Suprapubic skin (tissue), 4 donors: Measurements from ENCODE around the gene YWHAQ. TPM values are rescaled to one million over a fixed set of nuclear protein-coding genes. Genes with fewer than 3 reads are reported as not detected.
"Not testable (repeated sequence)": the region's sequence is repeated elsewhere in the genome, so short reads cannot be mapped to it uniquely, and the experiment has no call there.

Experiments
- DNase-seq, 2 donors: peaks; one replicate each; pipeline ENCODE4 v3.0.0-alpha.2; 2019; ENCODE audit warnings: low spot score in 2 of 2
- H3K27ac ChIP-seq: fragments of 200-600 bp; sonication (generic); one replicate; pipeline ENCODE4 v1.5.1; 2019
- H3K27me3 ChIP-seq: fragments of 200-600 bp; sonication (generic); one replicate; pipeline ENCODE4 v1.5.1; 2019
- H3K36me3 ChIP-seq: fragments of 200-600 bp; sonication (generic); one replicate; pipeline ENCODE4 v1.5.1; 2019
- H3K4me1 ChIP-seq: fragments of 200-600 bp; sonication (generic); one replicate; pipeline ENCODE4 v1.5.1; 2019
- H3K4me3 ChIP-seq: fragments of 200-600 bp; sonication (generic); one replicate; pipeline ENCODE4 v1.5.1; 2019; ENCODE audit warnings: mild to moderate bottlenecking
- H3K9me3 ChIP-seq: fragments of 200-600 bp; sonication (generic); one replicate; pipeline ENCODE4 v1.5.1; 2019
- CTCF ChIP-seq, 2 donors: fragments of 200-600 bp in 1 of 2; fragments of 450-650 bp in 1 of 2; sonication (generic) in 1 of 2; IDR thresholded peaks; one replicate each; pipeline ENCODE4 v1.5.1; 2016 to 2019; ENCODE audit warnings: antibody characterized with exemption in 2 of 2, mild to moderate bottlenecking in 1 of 2, moderate library complexity in 1 of 2
- EP300 ChIP-seq: sonication (generic); formaldehyde crosslinking; IDR thresholded peaks from one replicate; pipeline ENCODE4 v1.6.1; 2017; ENCODE audit warnings: antibody characterized with exemption
- POLR2A ChIP-seq, 2 donors: fragments of 450-650 bp; IDR thresholded peaks; one replicate each; pipeline ENCODE4 v1.6.1; 2017; ENCODE audit warnings: antibody characterized with exemption in 2 of 2, mild to moderate bottlenecking in 2 of 2, moderate library complexity in 2 of 2
- POLR2AphosphoS5 ChIP-seq, 3 donors: sonication (generic); formaldehyde crosslinking; IDR thresholded peaks; one replicate each; pipeline ENCODE4 v1.6.1; 2017; ENCODE audit warnings: antibody characterized with exemption in 3 of 3
- WGBS: methylation state at CpG from one replicate; pipeline ENCODE4 v1.1.5; 2018; 5-methylcytosine and 5-hydroxymethylcytosine counted together
- total RNA-seq, 4 donors: library from RNA; depleted of rRNA; stranded (reverse); fragments of >200 nt; gene quantifications; one replicate each; pipeline ENCODE4 v1.1.0, GENCODE V29; 2016

YWHAQ gene
- total RNA-seq, 4 donors from 2014 or later, result 84.6 to 172 (median 165) TPM

- H3K4me1 ChIP-seq, result peaks cover 72% of the 10 kb centered on the region
- 89% methylated on average over 9 of the region's 9 CpGs for WGBS
- H3K9me3 ChIP-seq, result no peaks in the 10 kb centered on the region
- H3K4me3 ChIP-seq, result no peak overlapping the region
- no peaks in the 10 kb centered on the region for H3K27me3 ChIP-seq
- TF ChIP-seq POLR2AphosphoS5 (IDR thresholded peaks at IDR 0.05) (no peak), CTCF (IDR thresholded peaks at IDR 0.05) (no peak), EP300 (no peak), POLR2A (IDR thresholded peaks at IDR 0.05) (no peak)
- no peak overlapping the region for H3K27ac ChIP-seq
- no peak for DNase-seq
- H3K36me3 ChIP-seq, result no peaks in the 10 kb centered on the region
Observed at GRCh38 chr2:9623151-9623550, 7.6 kb downstream of the YWHAQ start.

GRCh38 chr2:9621655-9622054, 9.1 kb downstream of the YWHAQ start:
- H3K4me1 ChIP-seq, result peaks cover 61% of the 10 kb centered on the region
- 78% methylated on average over 6 of the region's 6 CpGs for WGBS
- H3K27ac ChIP-seq, result not testable (repeated sequence)

GRCh38 chr2:9618410-9618809, 12.4 kb downstream of the YWHAQ start:
- WGBS, result 81% methylated on average over 4 of the region's 4 CpGs
- H3K27me3 ChIP-seq, result no peaks in the 10 kb centered on the region

More at GRCh38 chr2:9621655-9622054, 9.1 kb downstream of the YWHAQ start:
- DNase-seq, H3K36me3 ChIP-seq, H3K9me3 ChIP-seq, H3K4me3 ChIP-seq, H3K27me3 ChIP-seq: not testable (repeated sequence)

GRCh38 chr2:9617749-9618148, 13.0 kb downstream of the YWHAQ start:
- Histone ChIP-seq H3K27me3 (no peaks in the 10 kb centered on the region), H3K36me3 (no peaks in the 10 kb centered on the region), H3K9me3 (no peaks in the 10 kb centered on the region), H3K4me3 (no peak overlapping the region), H3K4me1 (peaks cover 63% of the 10 kb centered on the region), H3K27ac (no peak overlapping the region)
- TF ChIP-seq EP300 (no peak), POLR2A (IDR thresholded peaks at IDR 0.05) (no peak), POLR2AphosphoS5 (IDR thresholded peaks at IDR 0.05) (no peak), CTCF (IDR thresholded peaks at IDR 0.05) (no peak)
- WGBS, result 42% methylated on average over 1 of the region's 1 CpG
- DNase-seq, result no peak

More at GRCh38 chr2:9618410-9618809, 12.4 kb downstream of the YWHAQ start:
- Histone ChIP-seq H3K9me3 (no peaks in the 10 kb centered on the region), H3K4me3 (no peak overlapping the region), H3K36me3 (no peaks in the 10 kb centered on the region), H3K27ac (no peak overlapping the region), H3K4me1 (peaks cover 62% of the 10 kb centered on the region)
- no peak for DNase-seq
- TF ChIP-seq POLR2AphosphoS5 (IDR thresholded peaks at IDR 0.05) (no peak), POLR2A (IDR thresholded peaks at IDR 0.05) (no peak), EP300 (no peak), CTCF (IDR thresholded peaks at IDR 0.05) (no peak)

GRCh38 chr2:9617296-9617695, 13.5 kb downstream of the YWHAQ start:
- TF ChIP-seq POLR2AphosphoS5 (IDR thresholded peaks at IDR 0.05) (no peak), POLR2A (IDR thresholded peaks at IDR 0.05) (no peak), CTCF (IDR thresholded peaks at IDR 0.05) (no peak), EP300 (no peak)
- Histone ChIP-seq H3K4me1 (peaks cover 60% of the 10 kb centered on the region), H3K27me3 (no peaks in the 10 kb centered on the region), H3K27ac (no peak overlapping the region), H3K4me3 (no peak overlapping the region), H3K9me3 (no peaks in the 10 kb centered on the region), H3K36me3 (no peaks in the 10 kb centered on the region)
- WGBS, result 93% methylated on average over 5 of the region's 5 CpGs
- no peak for DNase-seq

GRCh38 chr2:9614562-9614961, 16.2 kb downstream of the YWHAQ start:
- Histone ChIP-seq H3K27ac (no peak overlapping the region), H3K27me3 (no peaks in the 10 kb centered on the region), H3K4me3 (no peak overlapping the region), H3K4me1 (peaks cover 54% of the 10 kb centered on the region), H3K36me3 (no peaks in the 10 kb centered on the region), H3K9me3 (no peaks in the 10 kb centered on the region)
- TF ChIP-seq EP300 (no peak), POLR2AphosphoS5 (IDR thresholded peaks at IDR 0.05) (no peak), CTCF (IDR thresholded peaks at IDR 0.05) (no peak), POLR2A (IDR thresholded peaks at IDR 0.05) (no peak)
- 81% methylated on average over 3 of the region's 3 CpGs for WGBS
- no peak for DNase-seq
